MCF 10A (cell line): ENCODE results near the gene COG5. TPM values are rescaled to one million over a fixed set of nuclear protein-coding genes. Genes with fewer than 3 reads are reported as not detected.

Experiments
- BruUV-seq: library from RNA; stranded (reverse); fragments of 400-500 nt; replicated peaks from 2 replicates; lab custom pipeline; 2021; lab: Mats Ljungman, UMichigan
- CTCF ChIA-PET: fragments of 300-600 bp; sonication (Branson Sonifier 250); formaldehyde crosslinking; extraction: SDS; loops from one replicate; lab custom pipeline; 2021; ENCODE audit warnings: antibody characterized with exemption, inconsistent platforms; lab: Yijun Ruan, JAX
- POLR2A ChIA-PET: fragments of 300-600, 350-650 bp; sonication (Branson Sonifier 250); formaldehyde crosslinking; extraction: SDS; loops from one replicate; lab custom pipeline; 2020; ENCODE audit warnings: antibody characterized with exemption, inconsistent platforms; lab: Yijun Ruan, JAX
- DNase-seq: peaks from one replicate; pipeline ENCODE4 v3.0.0-alpha.2; 2018; ENCODE audit not compliant: unreplicated experiment
- H3K27ac Mint-ChIP-seq: one replicate; pipeline ENCODE4 v1.8.0; 2022; ENCODE audit warnings: mild to moderate bottlenecking, low read depth, mixed read lengths; ENCODE audit not compliant: unreplicated experiment
- H3K27me3 Mint-ChIP-seq: one replicate; pipeline ENCODE4 v1.8.0; 2022; ENCODE audit warnings: mixed read lengths; ENCODE audit not compliant: insufficient read depth, unreplicated experiment
- H3K36me3 Mint-ChIP-seq: one replicate; pipeline ENCODE4 v1.8.0; 2022; ENCODE audit warnings: mild to moderate bottlenecking, moderate library complexity, mixed read lengths; ENCODE audit not compliant: insufficient read depth, unreplicated experiment
- H3K4me1 Mint-ChIP-seq: one replicate; pipeline ENCODE4 v1.8.0; 2022; ENCODE audit warnings: mixed read lengths; ENCODE audit not compliant: insufficient read depth, unreplicated experiment
- H3K4me3 Mint-ChIP-seq: one replicate; pipeline ENCODE4 v1.8.0; 2022; ENCODE audit warnings: mild to moderate bottlenecking, moderate library complexity, mixed read lengths; ENCODE audit not compliant: unreplicated experiment
- H3K9me3 Mint-ChIP-seq: one replicate; pipeline ENCODE4 v1.8.0; 2022; ENCODE audit warnings: mixed read lengths; ENCODE audit not compliant: unreplicated experiment
- CTCF ChIP-seq: fragments of 200-600 bp; IDR thresholded peaks from one replicate; pipeline ENCODE4 v1.8.0; 2022; ENCODE audit warnings: antibody characterized with exemption, mild to moderate bottlenecking; ENCODE audit not compliant: unreplicated experiment
- intact Hi-C: fragments of 100-400 bp; cut with micrococcal nuclease; formaldehyde crosslinking; loops from 2 replicates; pipeline ENCODE4 v1.14.1; 2022
- total RNA-seq: library from RNA; stranded (reverse); gene quantifications from 2 replicates; pipeline ENCODE4 v1.2.3, GENCODE V29; 2022

The COG5 gene
- total RNA-seq, 1 experiment from 2014 or later: 40.3 TPM

DNA sequence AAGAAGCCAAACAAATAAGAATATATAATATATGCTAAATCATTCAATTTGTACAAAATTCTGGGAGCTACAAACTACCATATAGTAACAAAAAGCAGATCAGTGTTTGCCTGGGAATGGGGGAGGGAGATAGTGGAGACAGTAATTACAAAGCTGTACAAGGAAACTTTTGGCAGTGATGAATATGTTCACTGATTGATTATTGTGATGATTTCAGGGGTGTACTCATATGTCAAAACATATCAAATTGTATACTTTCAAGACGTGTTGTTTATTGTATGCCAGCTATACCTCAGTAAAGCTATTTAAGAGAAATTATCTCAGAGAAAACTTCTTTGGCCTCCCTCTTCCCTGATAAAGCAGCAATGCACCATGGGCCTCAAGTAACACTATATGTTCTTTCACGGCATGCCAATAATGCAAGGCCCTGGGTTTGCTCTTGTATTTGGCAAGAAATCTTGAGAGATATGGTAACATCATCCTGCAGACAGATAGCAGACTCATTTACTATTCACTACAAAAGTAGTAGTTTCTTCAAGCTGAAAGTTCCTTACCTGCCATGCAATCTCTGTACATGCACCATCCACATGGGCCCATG, 261.4 kb downstream of the COG5 start:
- H3K9me3 Mint-ChIP-seq: no peaks in the 10 kb centered on the region
- DNase-seq: no peak
- BruUV-seq: no TSS peak
- H3K4me1 Mint-ChIP-seq: no peaks in the 10 kb centered on the region
- ChIA-PET POLR2A (interaction anchor here (0.6 kb wide), 1 partner anchor 1716 kb away, joined by 3 read pairs; no protein-coding TSS in a partner anchor), CTCF (no interaction called here)
- no peaks in the 10 kb centered on the region for H3K36me3 Mint-ChIP-seq
- H3K27ac Mint-ChIP-seq: no peak overlapping the region
- intact Hi-C loops: no loop called here
- no peaks in the 10 kb centered on the region for H3K27me3 Mint-ChIP-seq
- TF ChIP-seq CTCF: no peak
- H3K4me3 Mint-ChIP-seq: no peak overlapping the region

- Mint-ChIP-seq H3K27me3 (no peaks in the 10 kb centered on the region), H3K9me3 (no peaks in the 10 kb centered on the region), H3K4me1 (no peaks in the 10 kb centered on the region), H3K4me3 (no peak overlapping the region), H3K27ac (no peak overlapping the region), H3K36me3 (peaks cover 11% of the 10 kb centered on the region)
- CTCF ChIA-PET: no interaction called here
- no TSS peak for BruUV-seq
- no peak for TF ChIP-seq CTCF
- no peak for DNase-seq
- intact Hi-C loops: no loop called here
- POLR2A ChIA-PET: no interaction called here
Measured at GRCh38 chr7:107294182-107294581, 269.5 kb downstream of the COG5 start.

DNA sequence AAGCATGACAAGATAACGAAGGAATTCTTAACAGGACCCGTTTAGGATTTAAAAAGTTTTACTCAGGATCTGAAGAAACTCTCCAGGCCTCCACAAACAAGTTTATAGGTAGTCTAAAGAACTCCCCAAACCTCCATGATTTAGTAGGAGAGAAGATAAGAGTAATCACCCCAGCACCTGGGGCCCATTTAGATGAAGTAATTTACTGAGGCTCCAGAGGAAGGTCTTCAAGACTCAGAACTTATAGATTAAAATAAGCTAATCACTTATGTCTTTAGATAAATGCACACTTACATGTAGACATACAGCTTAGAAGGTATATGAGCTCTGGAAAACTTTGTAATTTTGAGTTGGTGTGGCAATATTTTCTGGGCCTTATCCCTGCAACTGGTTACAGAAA, 271.1 kb downstream of the COG5 start:
- no peak for DNase-seq
- H3K27ac Mint-ChIP-seq: no peak overlapping the region
- no peak overlapping the region for H3K4me3 Mint-ChIP-seq
- H3K36me3 Mint-ChIP-seq: peaks cover 11% of the 10 kb centered on the region
- H3K9me3 Mint-ChIP-seq: no peaks in the 10 kb centered on the region
- no peak for TF ChIP-seq CTCF
- intact Hi-C loops: no loop called here
- no peaks in the 10 kb centered on the region for H3K4me1 Mint-ChIP-seq
- H3K27me3 Mint-ChIP-seq: no peaks in the 10 kb centered on the region
- CTCF ChIA-PET: interaction anchor here (1.2 kb wide), 1 partner anchor 11 kb away, joined by 3 read pairs; no protein-coding TSS in a partner anchor
- BruUV-seq: no TSS peak
- POLR2A ChIA-PET: interaction anchor here (1.3 kb wide), 1 partner anchor 15 kb away, joined by 4 read pairs; no protein-coding TSS in a partner anchor

DNA sequence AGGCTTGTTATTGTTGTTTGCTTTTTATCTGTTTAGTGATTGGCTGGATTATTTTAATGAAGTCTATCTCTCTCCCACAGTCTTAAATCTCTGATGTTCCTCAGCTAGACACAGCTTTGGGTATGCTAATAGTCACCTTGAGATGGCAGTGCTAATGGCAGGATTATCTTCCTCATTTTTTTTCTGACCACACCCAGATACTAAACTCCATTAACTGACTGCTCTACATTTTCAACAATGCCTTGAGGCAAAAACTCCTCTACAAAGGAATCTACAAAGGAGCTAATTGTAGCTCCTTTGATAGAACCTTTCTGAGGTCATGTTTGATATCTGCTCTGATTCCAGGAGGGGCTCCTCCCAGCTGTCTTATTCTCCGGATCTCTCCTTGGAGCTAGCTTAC, 272.3 kb downstream of the COG5 start:
- TF ChIP-seq CTCF: no peak
- BruUV-seq: no TSS peak
- H3K4me3 Mint-ChIP-seq: no peak overlapping the region
- H3K36me3 Mint-ChIP-seq: peaks cover 11% of the 10 kb centered on the region
- no peaks in the 10 kb centered on the region for H3K27me3 Mint-ChIP-seq
- DNase-seq: no peak
- H3K9me3 Mint-ChIP-seq: no peaks in the 10 kb centered on the region
- ChIA-PET POLR2A (interaction anchor here (0.6 to 1.3 kb wide), 2 partner anchors 14 to 163 kb away, joined by 3 to 4 read pairs; no protein-coding TSS in a partner anchor), CTCF (interaction anchor here (0.6 kb wide), 2 partner anchors 123 to 196 kb away, joined by 3 to 4 read pairs; no protein-coding TSS in a partner anchor)
- no peaks in the 10 kb centered on the region for H3K4me1 Mint-ChIP-seq
- intact Hi-C loops: no loop called here
- H3K27ac Mint-ChIP-seq: no peak overlapping the region
